Measurements from ENCODE around the gene SAV1. TPM values are rescaled to one million over a fixed set of nuclear protein-coding genes. Genes with fewer than 3 reads are reported as not detected.

Gene SAV1
- total and polyA plus RNA-seq, 5 experiments from 2014 or later, result 5.7 to 11.0 (median 7.2) TPM

DNA sequence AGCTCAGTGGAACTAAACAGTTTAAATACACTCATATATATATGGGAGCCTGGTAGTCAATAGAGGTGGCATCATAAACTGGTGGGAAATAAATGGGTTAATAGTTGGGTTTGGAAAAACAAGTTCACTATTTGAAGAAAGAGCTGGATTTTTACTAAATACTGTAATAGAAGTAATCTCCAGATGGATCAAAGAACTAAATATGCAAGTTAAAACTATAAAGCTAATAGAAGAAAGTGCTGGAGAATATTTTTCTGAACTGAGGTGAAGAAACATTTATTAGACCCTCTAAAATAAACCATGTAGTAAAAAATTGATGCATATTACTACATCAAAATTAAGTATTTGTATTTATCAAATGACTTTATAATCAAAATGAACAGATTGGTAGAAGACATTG, 69.3 kb downstream of the SAV1 start:
- Mint-ChIP-seq H3K27ac (no peak overlapping the region), H3K9me3 (no peaks in the 10 kb centered on the region), H3K36me3 (peaks cover 0 to 3% (median 0%) of the 10 kb centered on the region in 3 donors), H3K27me3 (no peaks in the 10 kb centered on the region), H3K4me3 (no peak overlapping the region), H3K4me1 (no peaks in the 10 kb centered on the region)
- ATAC-seq, result no peak
- POLR2A ChIA-PET, result no interaction called here
- no peak for DNase-seq

DNA sequence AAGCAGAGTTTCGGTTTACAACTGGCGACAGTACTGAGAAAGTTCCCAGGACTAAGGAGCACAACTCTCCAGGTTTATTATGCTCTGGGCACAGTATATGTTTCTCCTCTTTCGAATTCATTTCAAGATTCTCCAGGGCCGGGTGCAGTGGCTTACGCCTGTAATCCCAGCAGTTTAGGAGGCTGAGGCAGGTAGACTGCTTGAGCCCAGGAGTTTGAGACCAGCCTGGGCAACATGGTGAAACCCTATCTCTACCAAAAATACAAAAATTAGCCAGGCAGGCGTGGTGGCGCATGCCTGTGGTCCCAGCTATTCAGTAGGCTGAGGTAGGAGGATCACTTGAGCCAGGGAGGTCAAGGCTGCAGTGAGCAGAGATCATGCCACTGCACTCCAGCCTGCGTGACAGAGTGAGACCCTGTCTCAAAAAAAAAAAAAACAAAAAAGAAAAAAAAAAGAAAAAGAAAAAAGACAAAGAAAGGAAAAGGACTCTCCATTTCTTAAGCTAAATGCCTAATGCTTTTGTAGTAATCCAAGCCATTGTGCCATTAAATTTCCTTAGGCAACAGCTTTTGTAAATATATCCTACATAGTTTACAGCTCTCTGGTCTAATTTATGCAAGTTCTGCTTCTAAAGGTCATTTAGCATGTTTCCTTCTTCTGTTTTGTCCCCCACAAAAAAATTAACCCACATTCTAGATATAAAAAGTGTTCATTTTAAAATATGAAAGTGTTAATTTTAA, 73.4 kb downstream of the SAV1 start:
- no peak overlapping the region for H3K27ac Mint-ChIP-seq
- H3K4me3 Mint-ChIP-seq, result no peak overlapping the region
- POLR2A ChIA-PET, result no interaction called here
- no peaks in the 10 kb centered on the region for H3K4me1 Mint-ChIP-seq
- DNase-seq (no peak), ATAC-seq (no peak)
- peaks cover 5 to 15% (median 9%) of the 10 kb centered on the region in 3 donors for H3K36me3 Mint-ChIP-seq
- no peaks in the 10 kb centered on the region for H3K9me3 Mint-ChIP-seq
- H3K27me3 Mint-ChIP-seq, result no peaks in the 10 kb centered on the region

DNA sequence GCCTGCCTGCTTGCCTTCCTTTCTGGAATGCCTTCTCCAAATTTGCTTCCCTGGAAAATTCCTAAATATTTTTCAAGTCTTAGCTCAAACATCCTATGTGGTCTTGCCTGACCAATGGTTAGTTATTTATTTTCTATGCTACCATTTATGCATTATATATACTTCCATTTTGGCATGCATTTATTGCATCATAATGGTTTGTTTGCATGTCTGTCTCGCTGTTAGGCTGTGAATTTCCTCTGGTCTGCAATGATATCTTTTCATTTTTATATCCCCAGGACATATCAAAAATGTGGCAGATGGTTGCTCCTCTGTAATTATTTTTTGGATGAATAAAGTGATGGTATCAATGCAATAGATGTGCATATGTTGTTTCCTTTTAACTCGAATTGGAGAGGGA, 77.6 kb downstream of the SAV1 start:
- no peak overlapping the region for H3K27ac Mint-ChIP-seq
- peaks cover 5 to 25% (median 15%) of the 10 kb centered on the region in 3 donors for H3K36me3 Mint-ChIP-seq
- H3K9me3 Mint-ChIP-seq, result no peaks in the 10 kb centered on the region
- DNase-seq (no peak), ATAC-seq (no peak)
- no peaks in the 10 kb centered on the region for H3K27me3 Mint-ChIP-seq
- POLR2A ChIA-PET, result no interaction called here
- H3K4me3 Mint-ChIP-seq, result no peak overlapping the region
- H3K4me1 Mint-ChIP-seq, result no peaks in the 10 kb centered on the region

Other genes with a start within 250 kb of the SAV1 start
- gene MAP4K5, start 135.7 kb downstream of the SAV1 start, total RNA-seq, result 10 to 100 TPM; 51.1 to 55.5 TPM
- 10 to 100 TPM; 12.1 to 20.4 (median 17.2) TPM for gene MAP4K5, start 135.7 kb downstream of the SAV1 start, polyA plus RNA-seq
- gene ATL1, start 108.2 kb downstream of the SAV1 start, total RNA-seq, result 1 to 10 TPM; 3.1 to 3.6 TPM
- gene ATL1, start 108.2 kb downstream of the SAV1 start, polyA plus RNA-seq, result 1 to 10 TPM; 3.9 to 7.1 (median 5.2) TPM
- gene NIN, start 162.9 kb upstream of the SAV1 start, total RNA-seq, result 100 to 1,000 TPM; 124 to 137 TPM
- 10 to 100 TPM; 37.1 to 60.2 (median 42.7) TPM for gene NIN, start 162.9 kb upstream of the SAV1 start, polyA plus RNA-seq
- gene ABHD12B, start 203.7 kb upstream of the SAV1 start, total RNA-seq, result not detected
- not detected for gene ABHD12B, start 203.7 kb upstream of the SAV1 start, polyA plus RNA-seq

All from naive thymus-derived CD8-positive, alpha-beta T cell (primary cell).